ENCODE measurements around the gene RNF4. TPM values are rescaled to one million over a fixed set of nuclear protein-coding genes. Genes with fewer than 3 reads are reported as not detected.
"Not testable (repeated sequence)": the region's sequence is repeated elsewhere in the genome, so short reads cannot be mapped to it uniquely, and the experiment has no call there.

RNF4 gene
- total RNA-seq, 1 donor from 2014 or later: 26.0 TPM

DNA sequence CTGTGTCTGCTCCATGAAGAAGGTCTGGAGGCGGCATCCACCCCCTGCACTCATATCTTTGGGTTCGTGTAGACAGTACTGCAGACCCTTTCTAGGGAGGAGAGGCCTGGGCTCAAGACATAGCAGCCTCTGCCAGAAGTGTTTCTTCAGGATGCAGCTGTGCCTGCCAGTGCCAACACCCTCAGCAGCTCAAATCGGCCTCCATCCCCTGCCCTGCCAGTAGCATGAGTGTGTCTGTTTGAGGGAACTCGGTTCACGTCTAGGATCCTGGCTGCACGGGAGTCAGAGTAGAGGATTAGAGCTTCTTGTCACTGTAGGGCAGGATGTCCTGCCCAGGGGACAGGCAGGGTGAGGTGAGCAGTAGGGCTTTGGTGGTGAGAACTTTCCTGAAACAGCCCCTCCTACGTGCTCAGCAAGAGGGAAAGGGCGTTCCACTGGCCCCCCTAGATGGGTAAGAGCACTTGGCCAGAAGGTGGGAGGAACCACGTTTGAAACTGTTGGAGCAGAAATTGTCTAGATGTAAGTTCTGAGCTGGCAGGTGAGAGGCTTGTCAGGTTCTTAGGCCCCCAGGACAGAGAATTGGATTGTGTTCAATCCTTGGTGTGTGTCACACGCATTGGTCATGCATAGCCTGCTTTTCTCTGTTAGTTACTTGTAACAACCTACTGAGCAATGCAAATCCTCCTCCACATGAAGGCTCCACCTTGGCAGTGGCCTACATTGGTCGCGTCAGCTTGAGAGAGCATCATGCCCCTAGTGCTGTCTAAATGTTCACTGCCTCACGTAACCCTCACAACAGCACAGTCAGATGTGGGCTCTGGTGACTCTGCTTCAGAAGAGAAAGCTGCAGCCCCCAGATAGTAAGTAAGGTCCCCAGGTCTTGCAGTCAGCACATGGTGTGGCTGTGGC is 41.7 kb downstream of the RNF4 start:
- no peaks in the 10 kb centered on the region for H3K9me3 ChIP-seq (replicated peaks)
- peaks cover 15% of the 10 kb centered on the region for H3K4me1 ChIP-seq
- no peak for DNase-seq
- H3K4me3 ChIP-seq: no peak overlapping the region
- intact Hi-C loops (cut with micrococcal nuclease): no loop called here
- H3K27ac ChIP-seq (replicated peaks): no peak overlapping the region
- H3K36me3 ChIP-seq: peaks cover 68% of the 10 kb centered on the region
- no peaks in the 10 kb centered on the region for H3K27me3 ChIP-seq (ENCODE audit: low read depth)
- TF ChIP-seq, protein P1, sequence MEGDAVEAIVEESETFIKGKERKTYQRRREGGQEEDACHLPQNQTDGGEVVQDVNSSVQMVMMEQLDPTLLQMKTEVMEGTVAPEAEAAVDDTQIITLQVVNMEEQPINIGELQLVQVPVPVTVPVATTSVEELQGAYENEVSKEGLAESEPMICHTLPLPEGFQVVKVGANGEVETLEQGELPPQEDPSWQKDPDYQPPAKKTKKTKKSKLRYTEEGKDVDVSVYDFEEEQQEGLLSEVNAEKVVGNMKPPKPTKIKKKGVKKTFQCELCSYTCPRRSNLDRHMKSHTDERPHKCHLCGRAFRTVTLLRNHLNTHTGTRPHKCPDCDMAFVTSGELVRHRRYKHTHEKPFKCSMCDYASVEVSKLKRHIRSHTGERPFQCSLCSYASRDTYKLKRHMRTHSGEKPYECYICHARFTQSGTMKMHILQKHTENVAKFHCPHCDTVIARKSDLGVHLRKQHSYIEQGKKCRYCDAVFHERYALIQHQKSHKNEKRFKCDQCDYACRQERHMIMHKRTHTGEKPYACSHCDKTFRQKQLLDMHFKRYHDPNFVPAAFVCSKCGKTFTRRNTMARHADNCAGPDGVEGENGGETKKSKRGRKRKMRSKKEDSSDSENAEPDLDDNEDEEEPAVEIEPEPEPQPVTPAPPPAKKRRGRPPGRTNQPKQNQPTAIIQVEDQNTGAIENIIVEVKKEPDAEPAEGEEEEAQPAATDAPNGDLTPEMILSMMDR (IDR thresholded peaks at IDR 0.05; ENCODE audit: borderline replicate concordance): no peak

DNA sequence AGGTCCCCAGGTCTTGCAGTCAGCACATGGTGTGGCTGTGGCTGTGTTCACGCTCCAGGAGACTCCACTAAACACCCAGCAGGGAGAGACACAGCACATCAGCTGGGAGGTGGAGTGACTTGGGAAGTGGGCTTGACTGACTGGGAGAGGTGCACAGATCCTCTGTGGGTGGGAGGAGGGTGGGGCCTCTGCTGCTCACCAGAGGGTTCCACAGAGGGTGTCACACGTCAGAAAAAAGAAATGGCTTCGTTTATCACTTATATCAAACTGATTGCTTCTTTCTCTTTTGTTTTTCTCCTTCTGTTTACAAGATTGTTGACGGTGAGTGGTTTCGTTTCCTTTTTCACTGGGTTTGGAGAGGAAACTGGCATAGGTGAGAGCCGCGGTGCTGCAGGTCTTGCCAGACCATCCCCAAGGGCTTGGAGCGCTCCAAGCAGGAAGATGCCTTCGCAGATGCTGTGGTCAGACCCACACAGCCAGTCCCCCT is 42.8 kb downstream of the RNF4 start:
- DNase-seq: no peak

DNA sequence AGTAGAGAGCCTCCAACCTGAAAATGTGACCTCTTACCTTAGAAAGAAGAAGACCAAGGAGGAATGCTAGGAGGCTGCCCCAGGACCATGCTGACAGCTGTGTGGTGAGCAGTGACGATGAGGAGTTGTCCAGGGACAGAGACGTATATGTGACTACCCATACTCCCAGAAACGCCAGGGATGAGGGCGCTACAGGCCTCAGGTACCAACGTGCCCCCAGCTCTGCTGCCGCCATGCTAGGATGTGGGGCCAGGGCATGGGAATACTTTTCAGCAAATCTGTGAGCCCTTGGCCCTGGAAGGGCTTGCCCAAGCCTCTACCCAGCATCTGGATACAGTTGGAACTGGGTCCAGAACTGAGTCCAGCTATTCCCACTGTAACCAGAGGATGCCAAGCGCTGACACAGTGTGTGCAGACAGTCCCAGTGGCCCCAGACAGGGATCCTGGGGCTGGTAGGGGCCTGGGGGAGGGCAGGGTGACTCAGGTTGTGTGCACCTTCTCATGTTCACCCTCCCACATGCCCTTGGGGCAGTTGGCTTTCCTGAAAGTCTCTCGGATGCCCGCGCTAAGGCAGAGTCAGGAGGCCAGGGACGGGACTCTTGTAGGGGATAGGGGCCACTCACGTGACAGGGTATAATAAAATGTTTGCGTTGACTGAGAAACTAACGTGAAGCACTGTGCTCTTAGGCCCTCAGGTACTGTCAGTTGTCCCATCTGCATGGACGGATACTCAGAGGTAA is 43.7 kb downstream of the RNF4 start:
- no peaks in the 10 kb centered on the region for H3K9me3 ChIP-seq (replicated peaks)

More for the DNA sequence above, 42.8 kb downstream of the RNF4 start:
- Histone ChIP-seq H3K27me3 (ENCODE audit: low read depth) (no peaks in the 10 kb centered on the region), H3K9me3 (replicated peaks) (no peaks in the 10 kb centered on the region), H3K36me3 (peaks cover 68% of the 10 kb centered on the region), H3K4me3 (no peak overlapping the region), H3K4me1 (peaks cover 26% of the 10 kb centered on the region), H3K27ac (replicated peaks) (no peak overlapping the region)
- intact Hi-C loops (cut with micrococcal nuclease): no loop called here
- TF ChIP-seq, protein P1 (IDR thresholded peaks at IDR 0.05; ENCODE audit: borderline replicate concordance): no peak

DNA sequence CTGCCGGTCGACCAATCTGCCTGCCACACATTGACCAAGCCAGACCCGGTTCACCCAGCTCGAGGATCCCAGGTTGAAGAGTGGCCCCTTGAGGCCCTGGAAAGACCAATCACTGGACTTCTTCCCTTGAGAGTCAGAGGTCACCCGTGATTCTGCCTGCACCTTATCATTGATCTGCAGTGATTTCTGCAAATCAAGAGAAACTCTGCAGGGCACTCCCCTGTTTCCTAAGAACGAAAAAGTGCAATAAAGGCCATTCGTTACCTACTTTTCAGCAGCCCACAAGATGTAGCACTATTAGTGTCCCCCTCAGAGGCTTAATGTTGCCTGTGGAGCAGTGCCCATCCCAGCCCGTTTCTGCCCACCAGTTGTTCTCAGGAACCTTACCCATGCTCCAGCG is 45.3 kb downstream of the RNF4 start:
- H3K4me1 ChIP-seq: peaks cover 31% of the 10 kb centered on the region
- DNase-seq; H3K27ac ChIP-seq (replicated peaks); H3K9me3 ChIP-seq (replicated peaks); H3K27me3 ChIP-seq (ENCODE audit: low read depth); H3K4me3 ChIP-seq; intact Hi-C loops (cut with micrococcal nuclease): not testable (repeated sequence)
- H3K36me3 ChIP-seq: peaks cover 52% of the 10 kb centered on the region

More for the DNA sequence above, 43.7 kb downstream of the RNF4 start:
- Histone ChIP-seq H3K4me3 (no peak overlapping the region), H3K27ac (replicated peaks) (no peak overlapping the region), H3K27me3 (ENCODE audit: low read depth) (no peaks in the 10 kb centered on the region), H3K36me3 (peaks cover 63% of the 10 kb centered on the region), H3K4me1 (peaks cover 31% of the 10 kb centered on the region)
- intact Hi-C loops (cut with micrococcal nuclease): no loop called here
- no peak for DNase-seq
- TF ChIP-seq, protein P1 (IDR thresholded peaks at IDR 0.05; ENCODE audit: borderline replicate concordance): no peak

DNA sequence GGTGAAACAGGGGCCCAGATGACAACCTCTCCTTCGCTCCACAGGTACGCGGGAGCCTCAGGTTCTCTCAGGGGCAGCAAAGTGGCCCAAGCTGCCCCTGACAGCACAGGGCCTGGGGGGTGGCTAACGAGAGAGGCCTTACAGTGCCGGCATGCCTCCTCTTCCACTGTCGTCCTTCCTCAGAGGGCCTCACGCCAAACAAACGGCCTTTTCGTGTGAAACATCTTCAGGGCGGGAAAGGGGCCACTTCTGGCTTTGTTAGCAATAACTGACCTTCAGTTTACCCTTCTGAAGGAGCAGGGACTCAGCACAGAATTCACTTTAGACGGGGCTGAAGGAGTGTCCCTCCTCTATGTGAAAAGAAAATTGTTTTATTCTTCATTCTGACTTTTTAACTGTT is 46.0 kb downstream of the RNF4 start:
- not testable (repeated sequence) for DNase-seq; H3K27ac ChIP-seq (replicated peaks)
- H3K36me3 ChIP-seq: peaks cover 48% of the 10 kb centered on the region

DNA sequence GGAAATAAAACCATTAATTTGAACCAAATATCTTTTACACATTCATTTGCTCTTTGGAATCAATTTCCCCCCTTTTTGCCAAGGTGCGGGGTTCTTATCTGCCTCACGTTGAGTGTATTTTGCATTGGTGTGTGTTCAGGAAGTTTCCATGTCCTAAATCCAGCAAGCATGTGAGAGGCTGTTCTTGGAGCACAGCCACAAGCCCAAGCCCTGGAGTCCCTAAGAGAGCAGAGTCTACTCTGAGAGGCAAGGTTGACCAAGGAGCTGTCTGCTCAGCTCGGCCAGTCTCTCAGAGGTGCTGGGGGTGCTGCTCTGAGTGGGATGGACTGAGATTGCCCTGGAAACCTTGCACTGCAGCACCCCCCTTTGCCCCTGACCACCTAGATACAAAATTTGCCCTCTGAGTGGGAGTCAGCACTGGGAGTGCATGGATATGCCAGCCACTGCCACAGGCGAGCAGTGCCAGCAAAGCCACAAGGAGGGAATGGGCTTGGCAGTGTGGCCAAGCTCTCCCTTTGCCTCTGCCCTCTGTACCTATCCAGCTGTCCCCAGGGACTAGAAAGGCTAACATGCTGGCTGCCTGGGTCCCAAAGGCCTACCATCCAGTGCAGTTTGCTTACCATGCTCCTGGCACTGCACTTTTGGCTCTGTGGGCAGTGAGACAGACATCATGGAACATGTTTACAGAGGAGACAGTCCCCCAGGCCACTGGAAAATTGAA is 47.1 kb downstream of the RNF4 start:
- no peaks in the 10 kb centered on the region for H3K27me3 ChIP-seq (ENCODE audit: low read depth)
- H3K4me1 ChIP-seq: peaks cover 31% of the 10 kb centered on the region
- H3K36me3 ChIP-seq: peaks cover 38% of the 10 kb centered on the region
- TF ChIP-seq, protein P1 (IDR thresholded peaks at IDR 0.05; ENCODE audit: borderline replicate concordance): no peak
- no peak overlapping the region for H3K4me3 ChIP-seq
- H3K27ac ChIP-seq (replicated peaks): peak overlapping the region; percentile 83
- DNase-seq: peak; percentile 59
- intact Hi-C loops (cut with micrococcal nuclease): no loop called here
- no peaks in the 10 kb centered on the region for H3K9me3 ChIP-seq (replicated peaks)

More for the DNA sequence above, 46.0 kb downstream of the RNF4 start:
- intact Hi-C loops (cut with micrococcal nuclease); H3K4me3 ChIP-seq; H3K9me3 ChIP-seq (replicated peaks); H3K27me3 ChIP-seq (ENCODE audit: low read depth): not testable (repeated sequence)
- peaks cover 31% of the 10 kb centered on the region for H3K4me1 ChIP-seq
